Left forelimb (tissue), 1 donor: ENCODE results near the gene IFNAR1.

Experiments
- DNase-seq: peaks from one replicate; pipeline ENCODE4 v3.0.0-alpha.2; 2018; ENCODE audit warnings: low spot score

Gene IFNAR1

GRCh38 chr21:33402001-33402979 lies 77.5 kb downstream of the IFNAR1 start:
- DNase-seq = peak; percentile 81

GRCh38 chr21:33403128-33403785 lies 78.5 kb downstream of the IFNAR1 start, which contains the start of gene IFNGR2:
Gene IFNGR2, plus strand, starts transcription at chr21:33403413. Its CDS starts 131 bp downstream, at chr21:33403544.
- DNase-seq = peak; percentile 81

DNA sequence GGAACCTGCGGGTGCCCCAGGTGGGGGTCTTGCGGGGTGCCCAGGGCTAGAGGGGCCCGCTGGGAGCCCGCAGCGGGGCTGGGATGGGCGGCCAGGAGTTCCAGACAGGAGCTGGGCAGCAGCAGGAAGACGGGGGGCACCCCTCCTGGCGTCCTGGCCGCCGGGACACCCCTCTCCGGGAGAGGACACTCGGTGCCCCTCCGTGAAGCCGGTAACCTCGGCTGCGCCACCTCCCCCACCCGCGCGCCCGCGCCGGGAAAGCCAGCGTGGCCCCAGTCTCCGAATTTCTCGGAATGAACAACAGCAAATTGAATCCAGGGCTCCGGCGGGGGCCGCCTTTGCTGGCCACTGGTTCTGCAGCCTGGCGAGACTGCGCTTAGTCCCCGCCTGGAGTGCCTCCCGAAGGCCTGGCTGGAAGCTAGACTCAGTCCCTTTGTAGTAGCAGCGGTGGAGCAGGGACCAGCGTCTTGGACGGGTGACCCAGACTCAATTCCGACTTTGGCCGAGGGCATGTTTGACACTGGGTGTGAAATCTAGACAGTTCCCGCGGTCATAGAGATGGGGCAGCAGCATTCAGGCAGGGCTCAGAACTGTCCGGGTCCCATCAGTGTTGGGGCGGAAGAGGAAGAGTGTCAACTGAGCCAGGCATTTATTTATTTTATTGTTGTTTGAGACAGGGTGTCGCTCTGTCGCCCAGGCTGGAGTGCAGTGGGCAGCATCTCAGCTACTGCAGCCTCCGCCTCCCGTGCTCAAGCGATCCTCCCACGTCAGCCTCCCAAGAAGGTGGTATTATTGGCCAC lies 79.2 kb downstream of the IFNAR1 start:
- peak; percentile 82 for DNase-seq

DNA sequence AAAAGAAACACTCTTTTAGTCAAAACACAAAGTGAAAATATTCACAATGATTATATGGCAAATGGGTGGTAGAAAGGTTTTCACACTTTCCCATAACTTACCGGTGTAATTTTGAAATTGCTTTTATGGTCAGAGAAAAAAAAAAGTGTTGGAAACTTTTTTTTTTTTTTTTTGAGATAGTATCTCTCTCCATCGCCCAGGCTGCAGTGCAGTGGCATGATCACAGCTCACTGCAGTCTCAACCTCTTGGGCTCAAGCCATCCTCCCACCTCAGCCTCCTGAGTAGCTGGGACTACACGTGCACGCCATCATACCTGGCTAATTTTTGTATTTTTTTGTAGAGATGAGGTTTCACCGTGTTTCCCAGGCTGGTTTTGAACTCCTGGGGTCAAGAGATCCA lies 81.7 kb downstream of the IFNAR1 start:
- no peak for DNase-seq
